HepG2 (cell line): ENCODE data around the gene JPH2. TPM values are rescaled to one million over a fixed set of nuclear protein-coding genes. Genes with fewer than 3 reads are reported as not detected.

Experiments used
- E2F2 ChIP-seq: sonication (generic); formaldehyde crosslinking; IDR thresholded peaks from 2 replicates; pipeline ENCODE4 v1.4.0; 2020; ENCODE audit warnings: missing genetic modification reagents, borderline replicate concordance
- EEA1 ChIP-seq: sonication (generic); formaldehyde crosslinking; IDR thresholded peaks from 2 replicates; pipeline ENCODE4 v1.5.1; 2020; ENCODE audit warnings: mild to moderate bottlenecking, missing genetic modification reagents, borderline replicate concordance
- GZF1 ChIP-seq: sonication (generic); formaldehyde crosslinking; IDR thresholded peaks from 2 replicates; pipeline ENCODE4 v1.5.1; 2020; ENCODE audit warnings: mild to moderate bottlenecking, missing genetic modification reagents
- HHEX ChIP-seq: IDR thresholded peaks from 2 replicates; pipeline ENCODE4 v1.6.1; 2016; ENCODE audit warnings: control low read depth
- HNRNPH1 ChIP-seq: fragments of 200-400 bp; formaldehyde crosslinking; optimal IDR thresholded peaks from 2 replicates; pipeline ENCODE3; 2017; ENCODE audit warnings: mild to moderate bottlenecking, low read depth, low read length
- KLF6 ChIP-seq: IDR thresholded peaks from 2 replicates; pipeline ENCODE4 v1.8.0; 2016; ENCODE audit warnings: missing biosample characterization, missing genetic modification reagents
- LRRFIP1 ChIP-seq: sonication (generic); formaldehyde crosslinking; conservative IDR thresholded peaks from 2 replicates; pipeline ENCODE4 v1.4.0; 2020; ENCODE audit warnings: missing genetic modification reagents
- RFXANK ChIP-seq: IDR thresholded peaks from 2 replicates; pipeline ENCODE4 v1.6.1; 2016
- WIZ ChIP-seq: sonication (generic); formaldehyde crosslinking; IDR thresholded peaks from 2 replicates; pipeline ENCODE4 v1.5.1; 2020; ENCODE audit warnings: mild to moderate bottlenecking, missing genetic modification reagents
- ZMYM4 ChIP-seq: sonication (generic); formaldehyde crosslinking; IDR thresholded peaks from 2 replicates; pipeline ENCODE4 v1.8.1; 2023; ENCODE audit warnings: mild to moderate bottlenecking, missing genetic modification reagents
- ZNF10 ChIP-seq: sonication (generic); formaldehyde crosslinking; IDR thresholded peaks from 2 replicates; pipeline ENCODE4 v1.4.0; 2020; ENCODE audit warnings: mild to moderate bottlenecking, low read depth, missing genetic modification reagents, borderline replicate concordance
- ZNF337 ChIP-seq: sonication (generic); formaldehyde crosslinking; IDR thresholded peaks from 2 replicates; pipeline ENCODE4 v1.5.1; 2020; ENCODE audit warnings: missing genetic modification reagents, low read depth, mild to moderate bottlenecking, borderline replicate concordance
- ZNF430 ChIP-seq: sonication (generic); formaldehyde crosslinking; IDR thresholded peaks from 2 replicates; pipeline ENCODE4 v1.9.0; 2021; ENCODE audit warnings: mild to moderate bottlenecking, missing genetic modification reagents
- ZNF550 ChIP-seq: sonication (generic); formaldehyde crosslinking; IDR thresholded peaks from 2 replicates; pipeline ENCODE4 v1.4.0; 2020; ENCODE audit warnings: mild to moderate bottlenecking, missing genetic modification reagents, borderline replicate concordance
- ZNF597 ChIP-seq: sonication (generic); formaldehyde crosslinking; IDR thresholded peaks from 2 replicates; pipeline ENCODE4 v1.5.0; 2020; ENCODE audit warnings: missing genetic modification reagents
- ZNF616 ChIP-seq: sonication (generic); formaldehyde crosslinking; IDR thresholded peaks from 2 replicates; pipeline ENCODE4 v1.5.0; 2020; ENCODE audit warnings: low read depth, mild to moderate bottlenecking, missing genetic modification reagents
- ZNF781 ChIP-seq: sonication (generic); formaldehyde crosslinking; IDR thresholded peaks from 2 replicates; pipeline ENCODE4 v1.5.1; 2020; ENCODE audit warnings: borderline replicate concordance, mild to moderate bottlenecking, missing genetic modification reagents; ENCODE audit errors: not compliant biosample characterization
- ZSCAN12 ChIP-seq: sonication (generic); formaldehyde crosslinking; IDR thresholded peaks from 2 replicates; pipeline ENCODE4 v1.9.0; 2021; ENCODE audit warnings: mild to moderate bottlenecking, missing genetic modification reagents
- polyA plus RNA-seq, 8 experiments: library from polyadenylated mRNA; depleted of rRNA in 3 of 8; stranded (reverse) in 7 of 8; unstranded in 1 of 8; fragments of >200 nt; fragmentation: Illumina TruSeq in 4 of 8; extraction: Trizol in 4 of 8; gene quantifications; 2 replicates each; pipeline versions ENCODE4 v1.2.1 to v1.2.3, GENCODE V29; 2011 to 2016; ENCODE audit warnings: low read depth in 4 of 8, missing spikeins in 1 of 8, mixed read lengths in 1 of 8; ENCODE audit not compliant: insufficient read depth in 1 of 8
- total RNA-seq, 5 experiments: library from RNA; depleted of rRNA; stranded (reverse); fragments of >200 nt; fragmentation: Illumina TruSeq; extraction: Trizol; gene quantifications; 2 replicates each; pipeline ENCODE4 v1.2.3, GENCODE V29; 2016; ENCODE audit warnings: low read depth in 1 of 5
- TF ChIP-seq, protein P1 (sequence below): sonication (generic); formaldehyde crosslinking; IDR thresholded peaks from 2 replicates; pipeline ENCODE4 v1.4.0; 2020; ENCODE audit warnings: mild to moderate bottlenecking, missing genetic modification reagents
- TF ChIP-seq, protein P2 (sequence below): IDR thresholded peaks from 2 replicates; pipeline ENCODE4 v1.6.1; 2012; ENCODE audit warnings: low read depth, low read length, improper control_type of control experiment
- TF ChIP-seq, protein P3 (sequence below): sonication (generic); formaldehyde crosslinking; IDR thresholded peaks from 2 replicates; pipeline ENCODE4 v1.4.0; 2020; ENCODE audit warnings: missing genetic modification reagents

Gene JPH2
- total and polyA plus RNA-seq, 2 of the 13 experiments (the other 11 are each of a cell fraction or from before 2014, with no cell fraction given) = 0.42 TPM; not detected in 1

DNA sequence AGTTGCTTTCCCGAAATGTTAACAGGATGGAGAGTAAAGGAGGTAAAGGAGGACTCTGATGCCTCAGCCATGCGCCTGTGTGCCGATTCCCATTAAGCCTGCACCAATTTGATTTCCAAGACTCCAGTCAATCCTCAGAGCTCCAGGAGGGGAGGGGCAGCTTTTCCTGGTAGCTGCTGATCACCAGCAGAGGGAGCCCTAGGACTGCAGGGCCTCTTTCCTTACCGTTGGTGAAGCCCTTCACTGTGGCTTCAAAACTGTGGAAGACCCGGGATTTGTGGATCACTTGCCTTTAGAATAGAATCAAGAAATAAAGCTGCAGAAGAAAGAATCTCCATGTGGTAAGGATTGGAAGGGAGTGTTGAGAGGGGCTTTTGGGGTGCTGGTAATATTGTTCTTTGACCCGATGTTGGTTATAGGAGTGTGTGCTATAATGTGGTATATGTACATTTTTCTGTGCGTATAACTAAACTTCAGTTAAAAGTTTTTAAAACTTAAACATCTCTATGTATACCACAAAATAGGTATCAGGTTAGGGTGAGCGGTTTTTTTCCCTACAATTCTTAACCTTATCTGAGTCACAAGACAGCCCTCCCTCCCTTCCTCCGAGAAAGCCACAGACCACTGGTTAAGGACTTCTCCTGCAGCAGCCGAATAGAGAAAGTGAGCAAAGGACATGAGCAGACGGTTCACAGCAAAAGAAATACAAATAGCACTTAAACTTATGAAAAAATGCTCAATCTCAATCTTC is 30.5 kb upstream of the JPH2 start (continued):
- TF ChIP-seq HHEX = no peak
- no peak for TF ChIP-seq ZNF597 (CRISPR knock-in tag)
- TF ChIP-seq EEA1 (CRISPR knock-in tag) = no peak
- TF ChIP-seq ZNF337 (CRISPR knock-in tag) = no peak
- TF ChIP-seq, protein P1, sequence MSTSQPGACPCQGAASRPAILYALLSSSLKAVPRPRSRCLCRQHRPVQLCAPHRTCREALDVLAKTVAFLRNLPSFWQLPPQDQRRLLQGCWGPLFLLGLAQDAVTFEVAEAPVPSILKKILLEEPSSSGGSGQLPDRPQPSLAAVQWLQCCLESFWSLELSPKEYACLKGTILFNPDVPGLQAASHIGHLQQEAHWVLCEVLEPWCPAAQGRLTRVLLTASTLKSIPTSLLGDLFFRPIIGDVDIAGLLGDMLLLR (CRISPR knock-in tag) = no peak
- TF ChIP-seq ZNF10 = no peak
- TF ChIP-seq, protein P2, sequence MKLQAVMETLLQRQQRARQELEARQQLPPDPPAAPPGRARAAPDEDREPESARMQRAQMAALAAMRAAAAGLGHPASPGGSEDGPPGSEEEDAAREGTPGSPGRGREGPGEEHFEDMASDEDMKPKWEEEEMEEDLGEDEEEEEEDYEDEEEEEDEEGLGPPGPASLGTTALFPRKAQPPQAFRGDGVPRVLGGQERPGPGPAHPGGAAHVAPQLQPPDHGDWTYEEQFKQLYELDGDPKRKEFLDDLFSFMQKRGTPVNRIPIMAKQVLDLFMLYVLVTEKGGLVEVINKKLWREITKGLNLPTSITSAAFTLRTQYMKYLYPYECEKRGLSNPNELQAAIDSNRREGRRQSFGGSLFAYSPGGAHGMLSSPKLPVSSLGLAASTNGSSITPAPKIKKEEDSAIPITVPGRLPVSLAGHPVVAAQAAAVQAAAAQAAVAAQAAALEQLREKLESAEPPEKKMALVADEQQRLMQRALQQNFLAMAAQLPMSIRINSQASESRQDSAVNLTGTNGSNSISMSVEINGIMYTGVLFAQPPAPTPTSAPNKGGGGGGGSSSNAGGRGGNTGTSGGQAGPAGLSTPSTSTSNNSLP = no peak
- no peak for TF ChIP-seq HNRNPH1
- TF ChIP-seq LRRFIP1 (CRISPR knock-in tag) = 0 out of 2 replicates have a peak, but pooled peaks have one; percentile 78
- 0 out of 2 replicates have a peak, but pooled peaks have one; percentile 59 for TF ChIP-seq KLF6
- TF ChIP-seq ZSCAN12 (CRISPR knock-in tag) = no peak; the same call in 1 of the 2 replicates
- TF ChIP-seq ZNF550 (CRISPR knock-in tag) = no peak
- TF ChIP-seq ZNF781 (CRISPR knock-in tag) = no peak
- no peak for TF ChIP-seq RFXANK
- TF ChIP-seq GZF1 (CRISPR knock-in tag) = no peak
- no peak for TF ChIP-seq ZNF430
- TF ChIP-seq, protein P3, sequence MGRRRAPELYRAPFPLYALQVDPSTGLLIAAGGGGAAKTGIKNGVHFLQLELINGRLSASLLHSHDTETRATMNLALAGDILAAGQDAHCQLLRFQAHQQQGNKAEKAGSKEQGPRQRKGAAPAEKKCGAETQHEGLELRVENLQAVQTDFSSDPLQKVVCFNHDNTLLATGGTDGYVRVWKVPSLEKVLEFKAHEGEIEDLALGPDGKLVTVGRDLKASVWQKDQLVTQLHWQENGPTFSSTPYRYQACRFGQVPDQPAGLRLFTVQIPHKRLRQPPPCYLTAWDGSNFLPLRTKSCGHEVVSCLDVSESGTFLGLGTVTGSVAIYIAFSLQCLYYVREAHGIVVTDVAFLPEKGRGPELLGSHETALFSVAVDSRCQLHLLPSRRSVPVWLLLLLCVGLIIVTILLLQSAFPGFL (CRISPR knock-in tag) = no peak
- no peak for TF ChIP-seq ZNF616 (CRISPR knock-in tag)
- 0 out of 2 replicates have a peak, but pooled peaks have one; percentile 36 for TF ChIP-seq ZMYM4
- TF ChIP-seq WIZ (CRISPR knock-in tag) = no peak
- TF ChIP-seq E2F2 (CRISPR knock-in tag) = no peak
